Stimulated activated CD4-positive, alpha-beta T cell treated with anti-CD3 and anti-CD28 coated beads, Interleukin-4, amount 100 ng/mL, for 24 hours (primary cell): Measurements from ENCODE around the gene MLH1.
"Not testable (repeated sequence)": the region's sequence is repeated elsewhere in the genome, so short reads cannot be mapped to it uniquely, and the experiment has no call there.

ENCODE experiments used
- DNase-seq: peaks from one replicate; pipeline ENCODE4 v3.0.0-alpha.2; 2020

The MLH1 gene

GRCh38 chr3:36993326-36994283 lies at the start of gene MLH1:
TSS of gene MLH1 (plus strand) at chr3:36993518. CDS start at chr3:36993548, 30 bp downstream.
- DNase-seq, result peak; percentile 99

GRCh38 chr3:36943601-36944000 lies 49.7 kb upstream of the MLH1 start:
- no peak for DNase-seq

DNA sequence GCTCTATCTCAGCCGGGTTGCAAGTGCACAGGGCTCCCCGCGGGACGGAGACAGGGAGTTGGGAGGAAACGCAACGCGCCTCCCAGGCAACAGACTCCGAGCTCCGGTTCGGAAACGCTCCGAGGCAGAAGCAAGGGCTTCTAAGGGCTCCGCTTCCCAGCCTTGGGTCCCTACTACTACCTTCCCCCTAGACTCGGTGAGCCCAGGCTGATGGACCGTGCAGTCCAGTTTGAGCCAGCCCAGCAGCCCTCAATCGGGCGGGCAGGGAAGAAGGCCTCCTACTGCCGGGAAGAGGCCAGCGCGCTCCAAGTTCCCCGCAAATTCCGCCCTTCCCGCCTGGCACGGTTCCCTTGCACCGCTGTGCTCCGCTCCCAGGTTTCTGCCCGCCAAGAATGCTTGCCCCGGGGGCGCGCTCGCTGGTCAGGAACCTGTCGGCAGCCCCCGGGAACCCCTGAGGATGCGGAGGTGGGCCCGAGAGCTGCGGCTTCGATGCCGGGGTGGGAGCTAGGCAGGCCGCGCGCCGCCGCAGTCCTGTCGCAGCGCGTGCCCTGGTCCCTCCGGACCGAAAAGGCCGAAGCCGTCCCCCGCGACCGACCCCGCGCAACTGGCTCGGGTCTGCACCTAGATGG lies 49.2 kb upstream of the MLH1 start:
- DNase-seq, result peak; percentile 32

GRCh38 chr3:36944641-36945270 lies 48.6 kb upstream of the MLH1 start, which contains the start of gene TRANK1:
TSS of gene TRANK1 (minus strand) at chr3:36945054. CDS start at chr3:36944809, 245 bp downstream.
- peak; percentile 88 for DNase-seq

DNA sequence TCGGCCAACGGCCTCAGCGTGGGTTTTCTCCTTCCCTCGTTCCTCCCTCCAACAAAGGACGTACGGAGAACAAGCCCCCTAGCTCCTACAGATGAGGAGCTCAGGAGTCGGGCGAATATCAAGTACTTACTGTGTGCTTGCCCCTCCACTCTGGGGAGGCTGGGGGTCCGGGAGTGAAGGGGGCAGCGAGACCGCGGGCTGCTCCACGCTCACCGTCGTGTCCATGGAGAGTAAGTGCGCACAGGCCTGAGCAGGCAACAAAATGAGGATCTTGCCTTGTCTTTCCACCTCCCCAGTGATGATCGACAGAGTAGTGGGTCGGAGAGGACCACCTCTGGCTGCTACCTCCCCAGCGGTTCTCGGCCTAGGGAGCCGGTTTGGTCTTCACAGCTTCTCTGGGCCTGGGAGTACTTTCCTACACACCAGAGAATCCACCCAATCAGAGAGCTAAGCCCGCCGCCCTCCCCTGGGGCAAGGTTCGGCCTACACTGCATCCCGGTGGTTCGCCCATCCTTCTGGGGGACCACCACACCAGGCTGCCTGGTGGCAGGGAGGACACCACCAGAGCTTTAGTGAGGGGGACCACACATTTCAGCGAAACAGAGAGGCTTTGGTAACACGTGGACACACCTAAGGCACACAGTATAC lies 47.9 kb upstream of the MLH1 start:
- no peak for DNase-seq

GRCh38 chr3:36947814-36948213 lies 45.5 kb upstream of the MLH1 start:
- DNase-seq, result not testable (repeated sequence)

GRCh38 chr3:36954452-36955134 lies 38.7 kb upstream of the MLH1 start:
- no peak for DNase-seq

DNA sequence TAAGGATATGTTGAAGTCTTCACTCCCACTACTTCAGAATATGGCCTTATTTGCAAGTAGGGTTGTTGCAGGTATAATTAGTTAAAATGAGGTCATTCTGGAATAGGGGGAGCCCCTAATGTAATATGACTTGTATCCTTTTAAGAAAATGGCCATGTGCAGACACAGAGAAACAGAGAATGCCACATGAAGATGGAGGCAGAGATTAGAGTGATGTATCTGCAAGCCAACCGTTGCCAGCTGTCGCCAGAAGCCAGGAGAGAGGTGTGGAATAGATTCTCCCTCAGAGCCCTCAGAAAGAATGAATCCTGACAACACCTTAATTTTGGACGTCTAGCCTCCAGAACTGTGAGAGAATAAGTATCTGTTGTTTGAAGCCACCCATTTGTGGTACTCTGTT lies 37.2 kb upstream of the MLH1 start:
- no peak for DNase-seq

DNA sequence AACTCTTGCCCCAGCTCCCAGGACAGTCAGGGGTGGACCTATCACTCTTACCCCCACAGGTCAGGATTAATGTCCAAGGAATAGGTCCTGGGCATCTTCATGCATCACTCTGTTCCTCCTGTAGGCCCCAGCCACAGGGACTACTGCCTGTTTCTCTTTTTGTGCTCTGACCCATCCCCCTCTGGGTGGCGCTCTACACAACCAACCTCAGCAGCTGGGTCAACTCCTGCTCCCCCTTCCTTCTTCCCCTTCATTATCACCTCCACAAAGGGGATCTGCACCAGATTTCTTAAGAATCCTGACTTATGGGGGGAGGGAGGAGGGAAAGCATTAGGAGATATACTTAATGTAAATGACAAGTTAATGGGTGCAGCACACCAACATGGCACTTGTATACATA lies 36.3 kb upstream of the MLH1 start:
- no peak for DNase-seq

DNA sequence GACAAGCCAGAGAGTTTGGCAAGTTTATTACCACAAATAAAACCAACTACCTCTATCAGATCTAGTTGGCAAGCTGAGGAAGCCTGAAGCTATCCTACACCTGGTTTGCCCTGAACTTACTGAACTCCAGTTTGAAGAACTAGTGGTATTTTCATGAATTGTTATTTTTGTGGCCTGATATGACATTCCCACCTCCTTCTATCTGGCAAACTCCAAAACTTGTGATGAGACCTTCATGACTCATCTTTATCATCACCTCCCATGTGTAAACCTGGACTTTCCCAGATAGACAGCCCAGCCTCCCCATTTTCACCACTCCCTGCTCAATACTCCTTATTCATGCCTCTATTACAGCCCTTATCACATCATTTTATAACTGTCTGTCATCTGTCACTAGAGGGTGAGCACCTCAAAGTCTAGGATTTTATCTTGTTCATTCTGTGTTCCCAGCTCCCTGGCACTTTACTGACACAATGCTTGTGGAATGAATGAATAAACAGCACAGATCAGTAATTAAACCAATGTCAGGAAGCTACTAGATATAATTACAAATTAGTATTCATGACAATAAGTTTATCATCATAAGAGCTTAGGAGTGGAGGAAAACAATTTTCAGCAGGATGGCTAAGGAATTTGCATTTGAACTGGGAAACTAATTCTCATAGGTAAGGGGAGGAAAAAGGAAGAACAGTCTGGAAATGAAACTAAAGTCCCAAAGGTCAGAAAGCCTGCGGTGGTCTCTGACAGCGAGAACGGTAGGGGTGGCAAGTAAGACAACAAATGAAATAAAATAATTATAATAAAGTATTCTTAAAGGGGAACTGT lies 35.2 kb upstream of the MLH1 start:
- DNase-seq, result peak; percentile 27

DNA sequence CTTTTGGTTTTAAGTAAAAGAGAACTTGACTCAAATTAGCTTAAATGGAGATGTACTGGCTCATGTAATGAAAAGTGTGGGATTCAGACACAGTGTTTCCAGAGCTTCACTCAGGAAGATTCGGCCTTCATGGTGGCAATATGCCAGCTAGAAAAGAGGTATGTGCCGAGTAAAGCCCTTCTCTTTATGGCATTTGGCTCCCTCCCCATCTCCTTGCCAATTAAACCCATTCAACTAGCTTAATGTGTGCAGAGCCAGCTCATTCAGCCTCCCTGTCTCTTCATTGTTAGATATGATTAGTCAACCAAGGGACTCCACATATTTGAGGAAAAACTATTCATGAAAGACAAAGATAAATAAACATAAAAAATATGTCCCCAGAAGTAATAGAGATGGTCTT lies 33.5 kb upstream of the MLH1 start:
- DNase-seq, result no peak

- DNase-seq, result no peak
Observed at GRCh38 chr3:36960502-36960901, 32.8 kb upstream of the MLH1 start.

DNA sequence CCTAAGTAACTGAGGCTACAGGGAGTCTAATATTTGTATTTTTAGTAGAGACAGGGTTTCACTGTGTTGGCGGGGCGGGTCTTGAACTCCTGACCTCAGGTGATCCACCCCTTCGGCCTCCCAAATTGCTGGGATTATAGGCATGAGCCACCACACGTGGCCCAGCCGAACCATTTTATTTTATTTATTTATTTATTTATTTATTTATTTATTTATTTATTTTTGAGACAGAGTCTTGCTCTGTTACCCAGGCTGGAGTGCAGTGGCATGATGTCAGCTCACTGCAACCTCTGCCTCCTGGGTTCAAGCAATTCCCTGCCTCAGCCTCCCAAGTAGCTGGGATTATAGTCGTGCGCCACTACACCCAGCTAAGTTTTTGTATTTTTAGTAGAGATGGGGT lies 30.3 kb upstream of the MLH1 start:
- not testable (repeated sequence) for DNase-seq

- DNase-seq, result no peak
Observed at GRCh38 chr3:36964331-36964730, 29.0 kb upstream of the MLH1 start.

GRCh38 chr3:36964817-36965216 lies 28.5 kb upstream of the MLH1 start:
- no peak for DNase-seq

DNA sequence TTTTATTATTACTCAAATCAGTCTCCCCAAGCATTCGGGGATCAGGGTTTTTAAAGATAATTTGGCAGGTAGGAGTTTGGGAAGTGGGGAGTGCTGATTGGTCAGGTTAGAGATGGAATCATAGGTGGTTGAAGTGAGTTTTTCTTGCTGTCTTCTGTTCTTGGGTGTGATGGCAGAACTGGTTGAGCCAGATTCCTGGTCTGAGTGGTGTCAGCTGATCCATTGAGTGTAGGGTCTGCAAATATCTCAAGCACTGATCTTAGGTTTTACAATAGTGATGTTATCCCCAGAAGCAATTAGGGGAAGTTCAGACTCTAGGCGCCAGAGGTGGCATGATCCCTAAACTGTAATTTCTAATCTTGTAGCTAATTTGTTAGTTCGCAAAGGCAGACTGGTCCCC lies 27.9 kb upstream of the MLH1 start:
- DNase-seq, result no peak

DNA sequence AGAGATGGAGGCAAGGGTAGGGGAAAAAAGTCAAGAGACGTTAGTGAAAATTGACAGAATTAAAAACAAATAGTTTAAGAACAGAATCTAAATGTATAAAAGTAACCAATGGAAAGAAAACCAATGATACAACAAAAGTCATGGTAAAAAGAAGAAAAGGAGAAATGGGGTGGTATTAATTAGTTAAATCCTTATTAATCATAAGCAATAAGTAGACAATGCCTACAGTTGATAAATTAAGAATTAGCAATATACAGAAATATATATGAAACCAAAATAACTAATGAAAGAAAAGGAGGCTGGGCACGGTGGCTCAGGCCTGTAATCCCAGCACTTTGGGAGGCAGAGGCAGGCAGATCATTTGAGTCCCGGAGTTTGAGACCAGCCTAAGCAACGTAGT lies 24.2 kb upstream of the MLH1 start:
- no peak for DNase-seq

GRCh38 chr3:36969540-36970432 lies 23.5 kb upstream of the MLH1 start:
- peak; percentile 48 for DNase-seq

DNA sequence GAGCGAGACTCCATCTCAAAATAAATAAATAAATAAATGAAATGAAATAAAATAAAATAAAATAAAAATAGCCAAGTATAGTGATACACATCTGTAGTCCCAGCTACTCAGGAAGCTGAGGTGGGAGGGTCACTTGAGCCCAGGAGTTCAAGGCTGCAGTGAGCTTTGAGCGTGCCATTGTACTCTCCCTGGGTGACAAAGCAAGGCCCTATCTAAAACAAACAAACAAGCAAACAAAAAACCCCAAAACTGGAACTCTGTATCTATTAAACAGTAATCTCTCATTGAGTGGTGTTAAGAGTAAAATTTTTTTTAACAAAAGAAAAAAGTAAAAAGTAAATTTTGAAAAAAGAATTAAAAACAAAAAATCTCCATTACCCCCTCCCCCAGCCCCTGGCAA lies 21.2 kb upstream of the MLH1 start:
- DNase-seq, result no peak

DNA sequence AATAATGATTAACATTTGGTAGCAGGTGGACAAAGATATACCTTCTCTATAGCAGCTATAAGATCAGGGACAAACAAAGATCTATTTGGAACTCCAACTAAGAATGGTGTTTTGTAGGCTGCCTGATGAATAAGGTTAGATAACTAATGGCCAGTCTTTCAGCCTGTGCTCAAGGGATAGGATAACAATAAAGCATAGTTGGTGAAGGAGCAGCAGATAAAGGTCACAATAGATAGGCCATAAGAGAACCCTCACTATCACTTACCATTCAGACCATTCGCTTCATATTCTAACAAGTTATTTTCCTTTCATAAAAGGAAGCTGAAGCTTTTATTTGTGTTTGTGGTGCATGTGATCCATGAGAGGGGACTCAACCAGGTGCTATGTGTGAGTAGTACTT lies 20.2 kb upstream of the MLH1 start:
- DNase-seq, result no peak

DNA sequence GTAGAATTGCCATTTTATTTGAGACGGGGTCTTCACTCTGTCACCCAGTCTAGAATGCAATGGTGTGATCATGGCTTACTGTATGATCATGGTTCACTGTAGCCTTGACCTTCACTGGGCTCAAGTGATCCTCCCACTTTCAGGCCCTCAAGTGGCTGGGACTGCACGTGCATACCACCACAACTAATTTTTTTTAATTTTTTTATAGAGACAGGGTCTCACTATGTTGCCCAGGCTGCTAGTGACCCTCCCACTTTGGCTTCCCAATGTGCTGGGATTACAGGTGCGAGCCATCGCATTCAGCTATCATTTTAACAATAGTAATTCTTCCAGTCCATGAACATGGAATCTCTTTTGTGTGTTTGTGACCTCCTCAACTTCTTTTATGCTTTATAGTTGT lies 12.3 kb upstream of the MLH1 start:
- no peak for DNase-seq
